Chondrocyte (in vitro differentiated cells): Measurements from ENCODE around the gene FAM81A. TPM values are rescaled to one million over a fixed set of nuclear protein-coding genes. Genes with fewer than 3 reads are reported as not detected.
"Not testable (repeated sequence)": the region's sequence is repeated elsewhere in the genome, so short reads cannot be mapped to it uniquely, and the experiment has no call there.

Experiments used
- DNase-seq: peaks from one replicate; pipeline ENCODE4 v3.0.0; 2021; ENCODE audit warnings: mixed read lengths, low spot score
- H3K27ac Mint-ChIP-seq: one replicate; pipeline ENCODE4 v1.8.0; 2021; ENCODE audit warnings: mild to moderate bottlenecking, moderate library complexity, mixed read lengths; ENCODE audit not compliant: unreplicated experiment
- H3K27me3 Mint-ChIP-seq: 2 replicates; pipeline ENCODE4 v1.8.0; 2021; ENCODE audit warnings: low read depth, mixed read lengths
- H3K36me3 Mint-ChIP-seq: 2 replicates; pipeline ENCODE4 v1.8.0; 2021; ENCODE audit warnings: low read depth, mixed read lengths
- H3K4me1 Mint-ChIP-seq: 2 replicates; pipeline ENCODE4 v1.8.0; 2021; ENCODE audit warnings: low read depth, mild to moderate bottlenecking, mixed read lengths
- H3K4me3 Mint-ChIP-seq: one replicate; pipeline ENCODE4 v1.8.0; 2021; ENCODE audit warnings: mild to moderate bottlenecking, moderate library complexity, mixed read lengths; ENCODE audit not compliant: unreplicated experiment
- H3K9me3 Mint-ChIP-seq: 2 replicates; pipeline ENCODE4 v1.8.0; 2021; ENCODE audit warnings: low read depth, mixed read lengths
- CTCF ChIP-seq: fragments of 200-600 bp; sonication (generic); IDR thresholded peaks from 2 replicates; pipeline ENCODE4 v1.5.0; 2021; ENCODE audit warnings: antibody characterized with exemption, mild to moderate bottlenecking, moderate library complexity
- total RNA-seq: library from RNA; stranded (reverse); gene quantifications from 3 replicates; pipeline ENCODE4 v1.2.1, GENCODE V29; 2021

FAM81A gene
- total RNA-seq, 1 donor from 2014 or later, result 0.15 TPM

- Mint-ChIP-seq H3K36me3 (no peaks in the 10 kb centered on the region), H3K4me1 (no peaks in the 10 kb centered on the region), H3K27me3 (peaks cover 30% of the 10 kb centered on the region), H3K4me3 (no peak overlapping the region), H3K9me3 (no peaks in the 10 kb centered on the region), H3K27ac (no peak overlapping the region)
- DNase-seq, result no peak
- no peak for TF ChIP-seq CTCF
Measured at GRCh38 chr15:59396679-59397078, 41.3 kb upstream of the FAM81A start.

- no peaks in the 10 kb centered on the region for H3K36me3 Mint-ChIP-seq
- H3K4me1 Mint-ChIP-seq, result no peaks in the 10 kb centered on the region
- H3K27me3 Mint-ChIP-seq, result peaks cover 32% of the 10 kb centered on the region
- no peak overlapping the region for H3K27ac Mint-ChIP-seq
- no peak overlapping the region for H3K4me3 Mint-ChIP-seq
- TF ChIP-seq CTCF, result no peak
- DNase-seq, result no peak
- H3K9me3 Mint-ChIP-seq, result no peaks in the 10 kb centered on the region
Measured at GRCh38 chr15:59398220-59398619, 39.8 kb upstream of the FAM81A start.

- H3K27ac Mint-ChIP-seq, result no peak overlapping the region
- no peaks in the 10 kb centered on the region for H3K36me3 Mint-ChIP-seq
- no peak overlapping the region for H3K4me3 Mint-ChIP-seq
- no peaks in the 10 kb centered on the region for H3K9me3 Mint-ChIP-seq
- no peak for TF ChIP-seq CTCF
- H3K27me3 Mint-ChIP-seq, result peaks cover 32% of the 10 kb centered on the region
- DNase-seq, result no peak
- no peaks in the 10 kb centered on the region for H3K4me1 Mint-ChIP-seq
Measured at GRCh38 chr15:59399465-59400102, 38.4 kb upstream of the FAM81A start.

- Mint-ChIP-seq H3K9me3 (no peaks in the 10 kb centered on the region), H3K27me3 (peaks cover 32% of the 10 kb centered on the region), H3K36me3 (no peaks in the 10 kb centered on the region), H3K4me1 (no peaks in the 10 kb centered on the region), H3K4me3 (no peak overlapping the region), H3K27ac (no peak overlapping the region)
- no peak for DNase-seq
- no peak for TF ChIP-seq CTCF
Measured at GRCh38 chr15:59400103-59400813, 37.7 kb upstream of the FAM81A start.

- H3K36me3 Mint-ChIP-seq, H3K4me1 Mint-ChIP-seq, H3K27ac Mint-ChIP-seq, DNase-seq, H3K4me3 Mint-ChIP-seq, H3K9me3 Mint-ChIP-seq: not testable (repeated sequence)
- peaks cover 32% of the 10 kb centered on the region for H3K27me3 Mint-ChIP-seq
Measured at GRCh38 chr15:59401051-59401823, 36.7 kb upstream of the FAM81A start.
